Measurements from ENCODE around the gene MAP2K7.
"Not testable (repeated sequence)": the region's sequence is repeated elsewhere in the genome, so short reads cannot be mapped to it uniquely, and the experiment has no call there.

MAP2K7 gene

GRCh38 chr19:7917267-7918061, 13.8 kb downstream of the MAP2K7 start:
- TF ChIP-seq ZFX (IDR thresholded peaks at IDR 0.05) (no peak), CTCF (conservative IDR thresholded peaks at IDR 0.05) (no peak; the same call in 1 of the 2 replicates)
- H3K27ac ChIP-seq = peak overlapping the region; percentile 78

GRCh38 chr19:7918062-7918614, 14.5 kb downstream of the MAP2K7 start:
- not testable (repeated sequence) for H3K27ac ChIP-seq

- H3K27ac ChIP-seq = no peak overlapping the region
- TF ChIP-seq CTCF (conservative IDR thresholded peaks at IDR 0.05) = no peak
- no peak for TF ChIP-seq ZFX (IDR thresholded peaks at IDR 0.05)
Measured at GRCh38 chr19:7918615-7919421, 15.1 kb downstream of the MAP2K7 start.

GRCh38 chr19:7919610-7920518, 16.2 kb downstream of the MAP2K7 start, which contains the start of gene SNAPC2:
TSS of gene SNAPC2 (plus strand) at chr19:7920338. CDS start at chr19:7920367, 29 bp downstream.
- TF ChIP-seq CTCF (conservative IDR thresholded peaks at IDR 0.05) (no peak), ZFX (IDR thresholded peaks at IDR 0.05) (no peak)

GRCh38 chr19:7920519-7921301, 17.0 kb downstream of the MAP2K7 start:
- TF ChIP-seq ZFX (IDR thresholded peaks at IDR 0.05) = peak; percentile 37; the same call in 1 of the 2 replicates
- no peak for TF ChIP-seq CTCF (conservative IDR thresholded peaks at IDR 0.05)
- H3K27ac ChIP-seq = peak overlapping the region; percentile 83

More at GRCh38 chr19:7919610-7920518, 16.2 kb downstream of the MAP2K7 start, which contains the start of gene SNAPC2:
- peak within 1 kb of the TSS; percentile 83 for H3K27ac ChIP-seq

- TF ChIP-seq CTCF (conservative IDR thresholded peaks at IDR 0.05) (no peak), ZFX (IDR thresholded peaks at IDR 0.05) (no peak)
- peak overlapping the region; percentile 83 for H3K27ac ChIP-seq
Measured at GRCh38 chr19:7921302-7921966, 17.8 kb downstream of the MAP2K7 start.
